GM21737 (cell line): ENCODE measurements around the gene SLFNL1.

Experiments
- ATAC-seq: cut with Tn5 transposase; IDR thresholded peaks from one replicate; pipeline ENCODE4 v1.9.1; 2021; ENCODE audit warnings: mild to moderate bottlenecking, moderate library complexity; ENCODE audit not compliant: unreplicated experiment

The SLFNL1 gene

GRCh38 chr1:40966417-40966816, 55.1 kb downstream of the SLFNL1 start:
- ATAC-seq = no peak
